Dendritic cell treated with granulocyte-macrophage colony-stimulating factor and Interleukin-4, amounts not matched to agents 40 ng/mL and 50 ng/mL, for 4 days (primary cell): ENCODE data around the gene NGB.

ENCODE experiments used
- H3K27ac Mint-ChIP-seq: one replicate; pipeline ENCODE4 v1.8.0; 2022; ENCODE audit warnings: mild to moderate bottlenecking, mixed read lengths
- H3K27me3 Mint-ChIP-seq: one replicate; pipeline ENCODE4 v1.8.0; 2022; ENCODE audit warnings: mild to moderate bottlenecking, mixed read lengths
- H3K36me3 Mint-ChIP-seq: one replicate; pipeline ENCODE4 v1.8.0; 2022; ENCODE audit warnings: low read depth, mixed read lengths
- H3K4me1 Mint-ChIP-seq: one replicate; pipeline ENCODE4 v1.8.0; 2022; ENCODE audit warnings: low read depth, mixed read lengths
- H3K4me3 Mint-ChIP-seq: one replicate; pipeline ENCODE4 v1.8.0; 2022; ENCODE audit warnings: mild to moderate bottlenecking, moderate library complexity, mixed read lengths
- H3K9me3 Mint-ChIP-seq: one replicate; pipeline ENCODE4 v1.8.0; 2022; ENCODE audit warnings: mixed read lengths
- intact Hi-C: fragments of 100-400 bp; cut with micrococcal nuclease; formaldehyde crosslinking; loops from one replicate; pipeline ENCODE4 v1.15.0; 2022

The NGB gene

GRCh38 chr14:77265561-77266335 is 5.3 kb downstream of the NGB start:
- H3K4me3 Mint-ChIP-seq = no peak overlapping the region
- H3K36me3 Mint-ChIP-seq = no peaks in the 10 kb centered on the region
- intact Hi-C loops = no loop called here
- H3K4me1 Mint-ChIP-seq = peaks cover 5% of the 10 kb centered on the region
- peaks cover 8% of the 10 kb centered on the region for H3K9me3 Mint-ChIP-seq
- H3K27me3 Mint-ChIP-seq = peaks cover 38% of the 10 kb centered on the region
- no peak overlapping the region for H3K27ac Mint-ChIP-seq

- Mint-ChIP-seq H3K27ac (no peak overlapping the region), H3K4me3 (no peak overlapping the region), H3K9me3 (peaks cover 8% of the 10 kb centered on the region), H3K4me1 (peaks cover 2% of the 10 kb centered on the region), H3K27me3 (peaks cover 33% of the 10 kb centered on the region), H3K36me3 (no peaks in the 10 kb centered on the region)
- intact Hi-C loops = no loop called here
Measured at GRCh38 chr14:77265187-77265515, 5.9 kb downstream of the NGB start.

GRCh38 chr14:77264466-77265186 is 6.4 kb downstream of the NGB start:
- H3K4me1 Mint-ChIP-seq = no peaks in the 10 kb centered on the region
- H3K9me3 Mint-ChIP-seq = peaks cover 8% of the 10 kb centered on the region
- intact Hi-C loops = no loop called here
- H3K27me3 Mint-ChIP-seq = peaks cover 28% of the 10 kb centered on the region
- no peaks in the 10 kb centered on the region for H3K36me3 Mint-ChIP-seq
- no peak overlapping the region for H3K4me3 Mint-ChIP-seq
- no peak overlapping the region for H3K27ac Mint-ChIP-seq

GRCh38 chr14:77260631-77261030 is 10.4 kb downstream of the NGB start:
- Mint-ChIP-seq H3K27me3 (peaks cover 11% of the 10 kb centered on the region), H3K9me3 (no peaks in the 10 kb centered on the region), H3K36me3 (no peaks in the 10 kb centered on the region), H3K4me3 (no peak overlapping the region), H3K4me1 (no peaks in the 10 kb centered on the region), H3K27ac (no peak overlapping the region)
- intact Hi-C loops = no loop called here

- Mint-ChIP-seq H3K4me3 (no peak overlapping the region), H3K27me3 (peaks cover 11% of the 10 kb centered on the region), H3K4me1 (no peaks in the 10 kb centered on the region), H3K9me3 (no peaks in the 10 kb centered on the region), H3K36me3 (no peaks in the 10 kb centered on the region), H3K27ac (no peak overlapping the region)
- intact Hi-C loops = no loop called here
Measured at GRCh38 chr14:77260199-77260598, 10.8 kb downstream of the NGB start.

GRCh38 chr14:77259025-77259715 is 11.8 kb downstream of the NGB start:
- peaks cover 11% of the 10 kb centered on the region for H3K27me3 Mint-ChIP-seq

GRCh38 chr14:77258566-77258965 is 12.4 kb downstream of the NGB start:
- intact Hi-C loops = no loop called here
- no peak overlapping the region for H3K4me3 Mint-ChIP-seq
- no peaks in the 10 kb centered on the region for H3K4me1 Mint-ChIP-seq
- H3K27ac Mint-ChIP-seq = no peak overlapping the region
- peaks cover 8% of the 10 kb centered on the region for H3K27me3 Mint-ChIP-seq
- no peaks in the 10 kb centered on the region for H3K9me3 Mint-ChIP-seq
- H3K36me3 Mint-ChIP-seq = no peaks in the 10 kb centered on the region

More at GRCh38 chr14:77259025-77259715, 11.8 kb downstream of the NGB start:
- intact Hi-C loops = no loop called here
- Mint-ChIP-seq H3K4me1 (no peaks in the 10 kb centered on the region), H3K36me3 (no peaks in the 10 kb centered on the region), H3K9me3 (no peaks in the 10 kb centered on the region), H3K27ac (no peak overlapping the region), H3K4me3 (no peak overlapping the region)

GRCh38 chr14:77257700-77258099 is 13.3 kb downstream of the NGB start:
- peaks cover 5% of the 10 kb centered on the region for H3K27me3 Mint-ChIP-seq
- H3K4me1 Mint-ChIP-seq = no peaks in the 10 kb centered on the region
- H3K36me3 Mint-ChIP-seq = no peaks in the 10 kb centered on the region
- no peak overlapping the region for H3K27ac Mint-ChIP-seq
- intact Hi-C loops = no loop called here
- H3K4me3 Mint-ChIP-seq = no peak overlapping the region
- H3K9me3 Mint-ChIP-seq = no peaks in the 10 kb centered on the region

GRCh38 chr14:77256694-77257093 is 14.3 kb downstream of the NGB start:
- H3K36me3 Mint-ChIP-seq = no peaks in the 10 kb centered on the region
- no peaks in the 10 kb centered on the region for H3K9me3 Mint-ChIP-seq
- H3K27ac Mint-ChIP-seq = no peak overlapping the region
- H3K4me1 Mint-ChIP-seq = no peaks in the 10 kb centered on the region
- intact Hi-C loops = no loop called here
- H3K27me3 Mint-ChIP-seq = no peaks in the 10 kb centered on the region
- H3K4me3 Mint-ChIP-seq = no peak overlapping the region

GRCh38 chr14:77253333-77254190 is 17.4 kb downstream of the NGB start:
- intact Hi-C loops = no loop called here
- no peak overlapping the region for H3K27ac Mint-ChIP-seq
- no peak overlapping the region for H3K4me3 Mint-ChIP-seq
- no peaks in the 10 kb centered on the region for H3K4me1 Mint-ChIP-seq
- no peaks in the 10 kb centered on the region for H3K36me3 Mint-ChIP-seq
- H3K27me3 Mint-ChIP-seq = no peaks in the 10 kb centered on the region
- H3K9me3 Mint-ChIP-seq = no peaks in the 10 kb centered on the region

GRCh38 chr14:77251870-77252269 is 19.1 kb downstream of the NGB start:
- no peaks in the 10 kb centered on the region for H3K4me1 Mint-ChIP-seq
- no peak overlapping the region for H3K4me3 Mint-ChIP-seq
- H3K27me3 Mint-ChIP-seq = no peaks in the 10 kb centered on the region
- intact Hi-C loops = no loop called here
- no peak overlapping the region for H3K27ac Mint-ChIP-seq
- H3K9me3 Mint-ChIP-seq = no peaks in the 10 kb centered on the region
- H3K36me3 Mint-ChIP-seq = no peaks in the 10 kb centered on the region

- Mint-ChIP-seq H3K4me3 (no peak overlapping the region), H3K27ac (no peak overlapping the region), H3K4me1 (no peaks in the 10 kb centered on the region), H3K36me3 (no peaks in the 10 kb centered on the region), H3K27me3 (no peaks in the 10 kb centered on the region), H3K9me3 (no peaks in the 10 kb centered on the region)
- intact Hi-C loops = no loop called here
Measured at GRCh38 chr14:77250927-77251326, 20.1 kb downstream of the NGB start.

- Mint-ChIP-seq H3K4me3 (no peak overlapping the region), H3K4me1 (no peaks in the 10 kb centered on the region), H3K36me3 (no peaks in the 10 kb centered on the region)
Measured at GRCh38 chr14:77249286-77249685, 21.7 kb downstream of the NGB start.

More at GRCh38 chr14:77249286-77249685, 21.7 kb downstream of the NGB start:
- intact Hi-C loops = no loop called here
- H3K9me3 Mint-ChIP-seq = no peaks in the 10 kb centered on the region
- H3K27ac Mint-ChIP-seq = no peak overlapping the region
- H3K27me3 Mint-ChIP-seq = no peaks in the 10 kb centered on the region
